ENCODE data around the gene FBXO41.
"Not testable (repeated sequence)": the region's sequence is repeated elsewhere in the genome, so short reads cannot be mapped to it uniquely, and the experiment has no call there.

The FBXO41 gene

DNA sequence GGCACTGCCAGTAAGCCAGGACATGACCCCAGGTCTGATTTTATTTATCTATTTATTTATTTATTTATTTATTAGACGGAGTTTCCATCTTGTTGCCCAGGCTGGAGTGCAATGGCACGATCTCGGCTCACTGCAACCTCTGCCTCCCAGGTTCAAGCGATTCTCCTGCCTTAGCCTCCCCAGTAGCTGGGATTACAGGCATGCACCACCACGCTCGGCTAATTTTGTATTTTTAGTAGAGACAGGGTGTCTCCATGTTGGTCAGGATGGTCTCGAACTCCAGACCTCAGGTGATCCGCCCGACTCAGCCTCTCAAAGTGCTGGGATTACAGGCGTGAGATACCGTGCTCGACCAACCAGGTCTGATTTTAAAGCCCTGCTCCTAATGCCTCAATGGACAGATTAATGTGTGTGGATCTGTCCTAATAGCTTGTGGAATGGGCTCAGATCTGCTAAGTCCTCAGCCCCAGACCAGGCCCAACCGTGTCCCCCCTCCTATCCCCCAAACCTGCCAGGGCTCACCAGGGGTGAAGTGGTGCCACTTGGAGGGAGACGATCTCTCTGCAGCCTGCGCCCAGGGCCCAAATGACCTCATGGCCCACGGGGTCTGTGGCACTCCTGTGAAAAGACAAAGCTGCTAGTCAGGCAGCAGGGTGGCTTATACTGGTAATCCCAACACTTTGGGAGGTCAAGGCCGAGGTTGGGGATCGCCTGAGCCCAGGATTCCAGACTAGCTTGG lies 21.4 kb downstream of the FBXO41 start:
- not testable (repeated sequence) for DNase-seq (ENCODE audit: low read depth)

DNA sequence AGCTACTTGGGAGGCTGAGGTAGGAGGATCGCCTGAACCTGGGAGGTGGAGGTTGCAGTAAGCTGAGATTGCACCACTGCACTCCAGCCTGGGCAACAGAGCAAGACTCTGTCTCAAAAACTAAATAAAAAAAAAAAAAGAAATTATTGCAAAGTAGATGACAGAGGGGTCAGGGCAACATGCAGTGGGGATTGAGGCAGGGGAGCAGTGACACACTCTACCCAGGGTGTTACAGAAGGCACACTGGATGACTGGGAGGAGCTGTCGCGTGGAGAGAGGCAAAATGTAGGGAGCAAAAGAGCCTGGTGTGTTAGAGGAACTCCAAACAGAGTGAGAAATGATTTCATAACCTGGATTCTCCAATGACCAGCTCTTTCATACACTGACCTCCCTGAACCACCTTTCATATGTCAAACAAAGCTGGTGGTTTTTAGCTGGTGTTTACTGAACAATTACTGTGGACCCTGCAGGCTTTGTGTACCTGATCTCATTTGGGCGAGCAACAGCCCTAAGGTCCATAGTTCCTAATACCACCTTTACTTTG lies 22.1 kb downstream of the FBXO41 start:
- DNase-seq (ENCODE audit: low read depth): no peak

DNA sequence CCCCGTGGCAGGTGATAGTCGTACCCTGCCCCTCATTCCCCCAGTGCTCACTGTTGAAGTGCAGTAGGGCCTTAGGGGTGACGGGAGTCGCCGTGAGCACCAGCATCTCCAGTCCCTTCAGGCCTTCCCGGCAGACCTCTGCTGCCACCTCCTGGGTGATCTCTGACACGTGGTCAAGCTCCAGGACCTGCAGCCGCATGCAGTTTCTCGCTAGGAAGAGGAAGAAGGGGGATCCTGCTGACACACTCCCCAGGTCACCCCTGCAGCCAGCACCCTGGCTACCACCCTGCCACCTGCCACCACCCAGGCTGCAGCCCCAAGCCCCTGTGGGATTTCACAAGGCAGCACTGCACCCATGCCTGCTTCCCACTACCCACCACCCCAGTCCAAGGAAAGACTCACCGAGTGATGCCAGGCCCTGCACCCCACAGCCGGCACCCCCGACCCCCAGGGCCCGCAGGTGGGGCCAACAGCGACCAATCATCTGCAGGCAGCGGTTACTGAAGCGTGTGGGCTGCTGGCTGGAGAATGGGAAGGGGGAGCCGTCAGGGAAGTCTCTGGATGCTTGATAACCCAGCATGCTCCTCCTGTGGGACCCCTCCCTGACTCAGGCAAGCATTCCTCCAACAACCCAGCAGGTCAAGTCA lies 23.8 kb downstream of the FBXO41 start:
- DNase-seq (ENCODE audit: low read depth): peak; percentile 27

DNA sequence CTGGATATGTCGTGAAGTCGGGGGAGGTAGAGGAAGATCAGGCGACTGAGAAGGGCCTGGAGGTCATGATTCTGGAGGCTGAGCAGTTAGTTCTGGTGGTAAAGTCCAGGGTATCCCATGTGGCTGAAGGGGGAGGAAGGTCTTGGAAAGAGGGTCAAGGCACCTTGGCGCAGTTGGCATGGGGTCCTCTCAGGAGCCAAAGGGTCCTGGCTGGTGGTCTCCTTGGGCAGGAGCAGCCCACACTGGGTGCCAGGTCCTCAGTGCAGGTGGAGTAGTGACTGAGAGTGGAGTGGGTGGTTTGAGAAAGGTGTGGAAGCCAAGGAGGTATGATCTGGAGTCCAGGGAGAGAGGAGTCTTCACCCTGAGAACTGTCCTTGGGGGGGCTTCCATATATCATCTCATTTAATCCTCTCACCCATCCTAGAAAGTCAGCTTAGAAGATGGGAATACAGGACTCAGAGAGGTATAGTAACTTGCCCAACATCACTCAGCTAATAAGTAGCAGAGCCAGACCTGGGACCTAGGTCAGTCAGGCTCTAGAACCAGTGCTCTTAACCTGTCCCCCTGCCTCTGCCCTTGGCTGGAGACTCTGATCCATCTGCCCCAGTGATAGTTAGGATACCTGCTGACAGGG lies 24.5 kb downstream of the FBXO41 start:
- DNase-seq (ENCODE audit: low read depth): no peak

DNA sequence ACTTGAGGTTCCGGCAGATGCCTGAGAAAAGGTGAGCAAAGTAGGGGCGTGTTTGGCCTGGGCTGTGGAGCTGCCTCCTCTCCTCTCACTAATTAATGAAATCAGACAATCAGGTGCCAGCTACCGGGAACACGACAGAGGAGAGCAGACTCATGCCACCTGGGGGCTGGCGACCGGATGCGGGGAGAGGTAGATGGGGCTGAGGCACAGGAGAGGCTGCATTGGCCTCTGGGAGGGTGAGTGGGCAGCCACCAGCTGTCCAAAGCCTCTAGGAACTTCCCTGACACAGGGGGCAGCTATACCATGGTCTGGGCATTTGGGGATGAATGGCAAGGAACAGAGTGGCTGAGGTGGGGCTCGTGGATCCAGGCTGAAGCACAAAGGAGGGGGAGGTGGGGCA lies 25.0 kb downstream of the FBXO41 start:
- DNase-seq (ENCODE audit: low read depth): no peak

DNA sequence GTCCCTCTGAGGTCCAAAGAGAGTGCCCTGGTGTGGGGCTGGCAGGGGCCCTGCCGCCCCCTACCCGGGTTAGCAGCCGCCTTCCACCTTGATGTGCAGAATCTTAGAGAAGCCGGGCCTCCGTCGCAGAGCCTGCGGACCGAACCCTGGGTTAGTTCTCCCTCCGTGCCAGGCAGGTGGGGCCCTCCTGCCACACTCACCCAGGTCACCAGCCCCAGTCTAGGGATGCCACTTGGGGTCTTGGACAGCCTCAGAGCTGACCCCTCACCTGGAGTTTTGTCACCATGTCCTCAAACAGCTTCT lies 25.4 kb downstream of the FBXO41 start:
- DNase-seq (ENCODE audit: low read depth): no peak

DNA sequence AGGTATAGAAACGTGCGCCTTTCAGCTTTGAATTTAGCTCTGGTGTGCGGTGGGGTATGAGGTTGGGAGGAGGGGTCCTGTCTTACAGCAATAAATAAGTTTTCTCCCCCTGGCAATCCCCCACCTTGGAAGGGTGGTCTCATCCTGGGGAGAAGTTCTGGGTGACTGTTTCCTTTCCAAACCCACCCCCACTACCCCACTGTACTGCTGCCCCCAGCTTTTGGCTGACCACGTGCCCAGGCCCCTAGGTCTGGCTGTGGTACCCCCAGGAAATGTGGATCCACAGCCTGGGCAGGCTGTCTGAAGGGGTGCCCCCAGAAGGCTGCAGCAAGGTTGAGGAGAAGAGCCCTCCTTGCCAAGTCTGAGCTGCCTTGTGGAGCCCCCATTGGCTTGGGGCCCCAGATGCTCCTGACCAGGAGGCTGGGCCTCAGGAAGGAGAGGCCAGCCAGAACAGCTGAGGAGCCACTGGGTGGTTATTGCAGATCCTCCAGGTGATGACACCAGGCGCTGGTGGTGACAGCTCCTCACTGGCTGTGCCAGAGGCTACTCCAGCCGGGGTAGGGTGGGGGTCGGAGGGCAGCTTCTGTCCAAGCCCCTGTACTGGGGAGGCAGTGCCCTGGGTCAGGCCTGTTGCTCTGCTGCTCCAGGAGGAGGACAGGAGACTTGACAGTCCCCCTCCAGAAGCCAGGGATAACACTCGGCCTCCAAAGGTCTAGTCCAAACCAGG lies 25.9 kb downstream of the FBXO41 start:
- no peak for DNase-seq (ENCODE audit: low read depth)

DNA sequence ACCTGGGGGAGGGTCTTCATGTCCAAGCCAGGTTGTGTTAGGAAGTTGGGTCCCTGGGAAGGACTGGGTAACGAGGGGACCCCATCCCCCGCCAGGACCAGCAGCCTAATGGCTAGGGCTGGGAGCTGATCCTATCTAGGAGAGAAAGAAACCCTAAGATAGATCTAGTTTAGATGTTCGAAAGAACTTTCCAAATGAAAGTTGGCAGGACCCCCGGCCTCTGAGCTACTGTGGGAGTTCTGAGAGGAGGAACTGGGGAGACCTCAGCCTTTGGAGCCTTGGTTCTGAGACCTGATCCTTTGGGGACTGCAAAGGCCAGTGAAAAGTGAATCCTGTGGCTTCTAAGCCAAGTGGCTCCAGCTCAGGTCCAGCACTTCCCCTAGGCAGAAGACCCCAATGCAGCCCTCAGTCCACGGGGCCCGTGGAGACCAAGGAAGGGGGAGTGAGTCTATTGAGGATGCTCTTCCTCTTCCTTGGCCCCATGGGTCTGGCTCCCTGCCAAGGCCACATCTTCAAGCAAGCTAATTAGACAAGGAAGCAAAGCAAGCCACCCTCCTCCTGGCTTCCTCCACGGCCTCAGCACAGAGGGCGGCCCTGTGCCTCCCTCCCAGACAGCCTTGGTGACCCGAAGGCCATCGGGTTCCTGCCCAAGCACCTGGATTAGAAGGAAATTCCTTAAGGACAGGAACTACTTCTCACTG lies 26.7 kb downstream of the FBXO41 start:
- DNase-seq (ENCODE audit: low read depth): no peak

DNA sequence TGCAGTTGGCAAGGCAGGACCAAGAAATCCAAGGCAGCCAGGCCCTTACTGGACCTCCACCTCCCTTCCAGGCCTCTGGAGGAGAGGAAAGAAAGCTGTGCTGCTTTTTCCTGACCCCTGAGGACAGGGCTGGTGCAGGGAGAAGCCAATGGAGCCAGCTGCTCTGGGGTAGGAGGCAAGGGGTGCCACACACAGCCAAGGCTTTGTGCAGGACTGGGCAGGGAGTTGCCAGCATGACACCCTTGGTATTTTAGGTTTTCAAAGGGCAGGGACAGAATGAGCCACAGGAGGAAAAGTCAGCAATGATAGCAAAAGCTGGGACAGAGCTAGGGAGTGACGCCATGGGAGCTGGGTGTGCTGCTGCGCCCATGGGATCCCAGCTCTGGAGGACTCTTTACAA lies 27.3 kb downstream of the FBXO41 start:
- no peak for DNase-seq (ENCODE audit: low read depth)

DNA sequence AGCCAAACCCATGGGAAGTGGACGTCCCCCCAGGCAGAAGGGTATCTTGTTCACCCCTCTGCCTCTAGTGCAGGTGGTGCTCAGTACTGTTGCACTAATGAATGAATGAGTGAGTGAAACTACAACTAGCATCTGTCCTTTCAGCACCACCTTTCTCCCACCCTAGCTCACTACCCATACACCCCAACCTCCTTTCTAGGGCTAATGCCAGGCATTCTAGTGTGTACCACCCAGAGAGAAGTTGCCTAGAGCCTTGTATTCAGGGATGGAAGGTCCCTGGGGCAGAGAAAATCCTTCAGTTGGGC lies 27.7 kb downstream of the FBXO41 start:
- DNase-seq (ENCODE audit: low read depth): no peak

DNA sequence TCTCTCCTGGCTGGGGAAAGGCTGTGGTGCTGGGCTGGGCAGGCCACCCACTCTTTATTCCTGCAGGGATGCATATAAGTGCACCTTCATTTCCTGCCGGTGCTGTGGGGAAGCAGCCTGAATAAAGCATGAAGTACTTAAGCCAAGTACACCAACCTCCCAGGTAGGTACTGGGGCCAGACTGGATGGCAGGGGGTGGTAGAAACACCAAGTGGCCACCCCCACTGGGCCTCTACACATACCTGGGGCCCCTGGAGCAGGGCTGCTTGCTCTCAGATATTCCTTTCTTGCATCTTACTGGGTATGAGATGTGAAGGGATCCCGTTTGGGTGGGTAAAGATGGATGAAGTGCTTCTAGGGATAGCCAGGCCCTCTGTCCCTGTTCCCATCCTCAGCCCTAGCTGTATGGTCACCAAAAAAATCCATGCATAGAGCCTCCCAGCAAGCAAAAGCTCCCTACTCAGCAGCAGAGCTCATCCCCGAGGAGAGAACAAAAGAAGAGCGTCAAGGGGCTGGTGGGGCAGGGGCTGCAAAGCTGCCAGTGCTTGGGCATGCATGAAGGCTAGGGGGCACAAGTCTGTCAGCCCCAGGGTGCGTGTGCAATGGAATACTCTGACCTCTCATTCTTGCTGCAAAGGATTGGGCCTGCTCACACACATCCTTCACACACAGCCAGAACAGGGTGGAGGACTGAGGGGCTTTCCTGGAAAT lies 28.2 kb downstream of the FBXO41 start:
- no peak for DNase-seq (ENCODE audit: low read depth)

DNA sequence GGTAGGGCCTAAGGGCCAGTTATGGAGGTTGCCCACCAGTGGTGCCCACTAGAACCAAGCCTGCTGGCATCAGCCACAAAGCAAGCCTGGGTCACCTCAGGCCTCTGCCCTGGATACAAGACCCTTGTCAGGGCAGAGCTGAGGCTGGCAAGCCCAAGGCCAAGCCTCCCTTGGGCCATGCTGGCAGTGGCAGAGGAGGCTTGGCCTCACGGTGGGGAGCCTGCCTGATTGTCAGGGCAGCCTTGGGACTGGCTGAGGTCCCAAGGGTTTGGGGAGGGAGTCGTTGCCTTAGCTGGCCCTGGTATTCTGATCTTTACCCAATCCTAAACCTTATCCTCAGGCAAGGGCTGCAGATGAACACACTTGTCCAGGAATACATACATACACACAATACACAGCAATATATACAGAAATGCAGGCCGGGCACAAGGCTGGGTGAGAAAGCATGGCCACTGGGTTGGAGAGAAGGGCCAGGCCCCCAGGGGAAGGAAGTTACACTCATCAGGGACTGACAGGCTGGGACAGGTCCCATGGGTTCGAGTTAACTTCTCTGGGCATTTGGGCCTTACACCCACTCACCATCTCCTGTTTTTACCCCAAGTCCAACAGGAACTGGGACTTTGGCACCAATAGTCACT lies 29.2 kb downstream of the FBXO41 start:
- DNase-seq (ENCODE audit: low read depth): no peak

DNA sequence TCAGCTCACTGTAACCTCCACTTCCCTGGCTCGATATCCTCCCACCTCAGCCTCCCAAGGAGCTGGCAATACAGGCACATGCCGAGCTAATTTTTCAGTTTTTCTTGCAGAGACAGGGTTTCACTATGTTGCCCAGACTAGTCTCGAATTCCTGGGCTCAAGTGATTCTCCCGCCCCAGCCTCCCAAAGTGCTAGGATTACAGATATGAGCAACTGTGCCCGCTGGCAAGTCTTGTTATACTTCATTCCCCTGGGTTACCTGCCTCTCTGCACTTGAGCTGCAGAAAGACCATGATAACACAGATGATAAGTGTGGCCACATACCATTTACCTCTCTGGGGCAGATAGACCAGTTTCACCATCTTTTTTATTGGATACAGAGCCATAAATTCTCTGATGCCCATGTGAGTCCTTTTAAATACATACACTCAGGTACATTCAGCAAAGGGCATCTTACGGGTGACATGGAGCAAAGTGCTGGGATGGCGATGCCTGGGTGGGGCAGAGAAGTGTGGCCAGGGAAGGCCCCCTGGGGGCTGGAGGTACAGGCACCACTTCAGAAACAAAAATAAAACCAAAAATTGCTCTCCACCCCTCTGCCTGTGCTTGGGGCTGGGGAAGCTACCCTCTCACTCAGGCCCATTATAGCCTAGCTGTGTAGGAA lies 29.8 kb downstream of the FBXO41 start:
- DNase-seq (ENCODE audit: low read depth): no peak

DNA sequence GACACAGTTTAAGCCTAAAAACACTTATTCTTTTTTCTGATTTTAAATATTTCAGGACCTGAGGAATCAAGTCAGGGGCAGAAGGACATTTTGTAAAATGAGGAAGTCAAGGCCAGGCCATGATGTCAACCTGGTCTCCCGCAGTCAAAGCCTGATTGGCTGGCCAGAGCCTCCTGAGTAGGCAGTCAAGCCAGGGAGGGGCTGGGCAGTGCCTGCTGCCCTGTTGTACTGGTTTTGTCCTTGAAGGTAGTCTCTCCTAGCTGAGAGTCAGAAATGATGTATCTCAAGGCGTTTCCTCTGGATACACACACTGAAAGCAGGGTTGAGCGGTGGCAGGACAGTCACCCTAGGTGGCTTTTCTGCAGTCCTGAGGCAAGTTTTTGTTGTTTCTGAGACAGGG lies 30.4 kb downstream of the FBXO41 start:
- DNase-seq (ENCODE audit: low read depth): no peak

DNA sequence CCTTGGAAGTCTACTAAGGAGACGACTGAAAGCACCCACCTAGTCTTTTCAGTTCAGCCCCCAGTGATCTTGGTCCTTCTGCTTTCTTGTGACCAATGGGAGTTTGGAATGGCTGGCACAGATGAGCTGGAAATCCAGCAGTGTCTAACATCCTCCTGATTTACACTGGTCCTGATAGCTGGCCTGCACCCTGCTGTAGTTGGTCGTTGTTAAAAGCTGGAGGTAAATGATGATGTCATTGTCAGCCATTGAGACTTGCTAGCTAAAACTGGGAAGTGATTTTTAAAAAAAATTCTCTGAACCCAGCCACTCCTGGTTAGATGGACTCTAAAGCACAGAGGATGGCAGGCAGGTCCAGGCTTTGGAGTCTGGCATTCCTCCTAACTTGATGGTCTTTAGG lies 30.9 kb downstream of the FBXO41 start:
- DNase-seq (ENCODE audit: low read depth): no peak

DNA sequence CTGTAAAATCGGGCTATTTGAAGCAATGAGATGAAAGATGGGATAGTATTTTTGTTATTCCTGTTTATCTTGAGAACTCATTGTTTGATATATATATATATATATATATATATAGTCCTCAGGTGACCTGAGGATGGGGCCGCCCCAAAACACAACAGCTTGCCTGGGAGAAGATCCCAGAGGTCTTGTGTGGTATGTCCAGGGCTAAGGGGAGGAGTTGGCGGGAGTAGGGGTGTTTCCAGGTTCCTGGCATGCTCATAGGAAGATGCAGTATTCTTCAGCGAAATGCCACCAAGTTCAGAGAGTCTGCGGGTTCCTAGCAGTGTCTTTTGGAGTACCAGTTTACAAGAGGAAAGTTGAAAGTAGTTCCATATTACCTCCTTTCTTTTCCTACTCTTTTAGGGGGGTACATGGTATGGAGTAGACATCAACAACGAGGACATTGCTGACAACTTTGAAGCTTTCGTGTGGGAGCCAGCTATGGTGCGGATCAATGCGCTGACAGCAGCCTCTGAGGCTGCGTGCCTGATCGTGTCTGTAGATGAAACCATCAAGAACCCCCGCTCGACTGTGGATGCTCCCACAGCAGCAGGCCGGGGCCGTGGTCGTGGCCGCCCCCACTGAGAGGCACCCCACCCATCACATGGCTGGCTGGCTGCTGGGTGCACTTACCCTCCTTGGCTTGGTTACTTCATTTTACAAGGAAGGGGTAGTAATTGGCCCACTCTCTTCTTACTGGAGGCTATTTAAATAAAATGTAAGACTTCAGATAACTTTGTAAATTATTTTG lies 31.8 kb downstream of the FBXO41 start:
- DNase-seq (ENCODE audit: low read depth): no peak

DNA sequence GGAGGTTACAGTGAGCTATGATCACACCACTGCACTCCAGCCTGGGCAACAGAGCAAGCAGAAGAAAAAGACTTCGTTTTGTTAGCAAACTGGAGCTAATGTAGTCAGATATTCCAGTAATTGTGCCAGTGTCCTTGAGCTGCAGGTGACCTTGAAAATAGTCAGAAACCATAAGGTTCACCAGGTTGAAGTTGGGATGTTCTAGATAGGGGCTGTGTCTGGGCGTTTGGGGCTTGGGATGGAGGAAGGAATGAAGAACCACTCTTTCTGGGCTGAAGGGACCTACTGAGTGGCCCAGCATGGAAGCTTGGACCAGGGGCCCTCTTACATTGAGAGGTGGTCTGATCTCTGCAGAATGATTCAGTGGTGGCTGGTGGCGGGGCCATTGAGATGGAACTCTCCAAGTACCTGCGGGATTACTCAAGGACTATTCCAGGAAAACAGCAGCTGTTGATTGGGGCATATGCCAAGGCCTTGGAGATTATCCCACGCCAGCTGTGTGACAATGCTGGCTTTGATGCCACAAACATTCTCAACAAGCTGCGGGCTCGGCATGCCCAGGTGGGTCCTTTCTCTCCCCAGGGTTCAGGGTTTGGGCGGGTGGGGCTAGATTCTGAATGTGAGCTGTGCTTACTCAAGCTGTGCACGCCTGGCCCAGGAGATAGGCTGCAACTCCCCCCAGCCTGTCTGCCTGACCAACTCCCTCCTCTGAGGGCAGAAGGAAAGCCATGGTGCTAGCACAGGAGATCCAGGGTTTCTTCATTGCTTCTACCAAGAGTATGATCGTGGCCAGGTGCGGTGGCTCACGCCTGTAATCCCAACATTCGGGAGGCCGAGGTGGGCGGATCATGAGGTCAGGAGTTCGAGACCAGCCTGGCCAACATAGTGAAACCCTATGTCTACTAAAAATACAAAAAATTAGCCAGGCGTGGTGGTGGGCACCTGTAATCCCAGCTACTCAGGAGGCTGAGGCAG lies 33.1 kb downstream of the FBXO41 start:
- no peak for DNase-seq (ENCODE audit: low read depth)

DNA sequence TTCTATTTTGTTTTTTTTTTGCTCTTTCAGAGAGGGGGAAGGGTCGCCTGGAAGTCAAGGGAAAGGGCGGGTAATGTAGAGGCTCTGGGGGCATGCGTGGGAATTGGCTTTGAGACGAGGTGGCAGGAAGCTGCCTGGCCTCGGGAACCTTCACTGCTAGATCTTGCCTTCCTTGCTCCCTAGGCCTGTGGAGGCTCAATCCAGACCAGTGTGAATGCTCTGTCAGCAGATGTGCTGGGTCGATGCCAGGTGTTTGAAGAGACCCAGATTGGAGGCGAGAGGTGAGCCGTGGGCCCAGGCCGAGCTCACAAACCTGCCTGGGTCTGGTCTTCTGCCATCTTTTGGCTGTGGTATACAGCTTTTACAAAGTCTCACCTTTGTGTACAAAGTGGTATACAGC lies 34.6 kb downstream of the FBXO41 start:
- DNase-seq (ENCODE audit: low read depth): no peak

DNA sequence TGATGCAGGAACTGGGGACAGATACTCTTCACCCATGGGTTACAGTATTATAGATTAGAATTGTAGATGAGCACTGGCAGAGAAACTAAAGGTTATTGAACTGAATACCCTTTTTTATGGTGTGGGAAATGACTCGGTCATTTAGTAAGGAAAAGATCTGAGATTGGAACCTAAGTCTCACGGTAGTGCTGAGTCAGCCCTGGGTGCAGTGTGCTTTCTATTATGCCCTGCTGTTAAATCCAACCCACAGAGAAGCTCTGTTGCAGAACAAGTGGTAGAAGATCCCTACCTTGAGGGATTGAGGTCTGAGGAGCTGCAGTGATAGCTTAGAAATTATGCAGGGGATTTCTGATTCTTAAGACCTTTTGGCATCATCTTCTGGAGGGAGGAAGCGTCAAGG lies 37.4 kb downstream of the FBXO41 start:
- no peak for DNase-seq (ENCODE audit: low read depth)
